GM04503 (cell line): ENCODE results near the gene GOLGB1.
"Not testable (repeated sequence)": the region's sequence is repeated elsewhere in the genome, so short reads cannot be mapped to it uniquely, and the experiment has no call there.

Source experiments
- DNase-seq: peaks from one replicate; pipeline ENCODE4 v3.0.0-alpha.2; 2012; ENCODE audit warnings: low read depth

Gene GOLGB1

GRCh38 chr3:121749276-121750086 lies at the start of gene GOLGB1:
TSS of gene GOLGB1 (minus strand) at chr3:121749741. CDS start at chr3:121730971, 18,770 bp downstream.
- DNase-seq = peak; percentile 100

- no peak for DNase-seq
Measured at GRCh38 chr3:121796970-121797369, 47.4 kb upstream of the GOLGB1 start.

GRCh38 chr3:121794264-121794983 lies 44.9 kb upstream of the GOLGB1 start:
- no peak for DNase-seq

DNA sequence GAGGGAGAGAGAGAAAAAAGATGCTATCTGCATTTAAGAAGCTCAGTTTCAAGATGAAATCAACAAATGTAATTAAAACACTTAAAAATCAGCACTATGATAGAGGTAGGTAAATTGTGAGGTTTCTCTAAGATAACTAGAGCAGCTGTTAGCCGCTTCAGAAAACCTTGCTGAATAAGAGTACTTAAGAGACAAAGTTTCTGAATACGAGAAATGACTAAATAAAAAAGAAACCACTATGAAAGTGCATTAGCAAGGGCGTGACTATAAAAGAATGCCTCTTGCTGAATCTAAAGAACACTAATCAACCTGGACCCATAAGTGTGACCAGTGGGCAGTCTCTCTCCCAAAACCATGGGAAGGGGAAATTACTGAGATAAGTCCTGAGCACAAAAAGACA lies 43.5 kb upstream of the GOLGB1 start:
- DNase-seq = no peak

DNA sequence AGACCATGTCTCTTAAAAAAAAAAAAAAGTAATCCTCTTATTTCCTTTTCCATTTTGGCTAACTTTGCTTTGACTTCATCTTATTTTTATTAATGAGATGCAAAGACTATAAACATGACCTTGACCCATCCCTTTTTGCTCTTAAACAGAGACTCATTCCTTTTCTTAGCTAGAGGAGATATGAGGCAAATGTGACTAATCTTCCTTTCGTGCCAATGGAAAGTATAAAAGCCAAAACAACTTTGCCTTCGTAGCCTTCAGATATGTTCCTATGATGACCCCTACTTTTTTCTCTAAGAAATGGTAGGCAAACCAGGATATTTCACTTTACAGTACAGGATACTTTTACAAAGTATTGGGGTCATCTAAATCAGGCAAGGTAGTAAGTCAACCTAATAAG lies 36.9 kb upstream of the GOLGB1 start:
- DNase-seq = no peak

DNA sequence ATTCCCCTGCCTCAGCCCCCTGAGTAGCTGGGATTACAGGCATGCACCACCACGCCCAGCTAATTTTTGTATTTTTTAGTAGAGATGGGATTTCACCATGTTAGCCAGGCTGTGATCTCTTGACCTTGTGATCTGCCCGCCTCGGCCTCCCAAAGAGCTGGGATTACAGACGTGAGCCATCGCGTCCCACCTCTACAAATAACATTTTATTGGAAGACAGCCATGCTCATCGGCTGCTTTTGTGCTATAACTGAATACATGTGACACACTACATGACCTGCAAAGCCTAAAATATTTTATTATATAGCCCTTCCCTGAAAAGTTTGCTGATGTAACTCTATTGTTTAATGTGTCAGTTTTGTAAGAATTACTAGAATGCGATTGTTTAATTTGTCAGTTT lies 33.2 kb upstream of the GOLGB1 start:
- DNase-seq = not testable (repeated sequence)

- no peak for DNase-seq
Measured at GRCh38 chr3:121781611-121782010, 32.1 kb upstream of the GOLGB1 start.

GRCh38 chr3:121775095-121775494 lies 25.6 kb upstream of the GOLGB1 start:
- not testable (repeated sequence) for DNase-seq

DNA sequence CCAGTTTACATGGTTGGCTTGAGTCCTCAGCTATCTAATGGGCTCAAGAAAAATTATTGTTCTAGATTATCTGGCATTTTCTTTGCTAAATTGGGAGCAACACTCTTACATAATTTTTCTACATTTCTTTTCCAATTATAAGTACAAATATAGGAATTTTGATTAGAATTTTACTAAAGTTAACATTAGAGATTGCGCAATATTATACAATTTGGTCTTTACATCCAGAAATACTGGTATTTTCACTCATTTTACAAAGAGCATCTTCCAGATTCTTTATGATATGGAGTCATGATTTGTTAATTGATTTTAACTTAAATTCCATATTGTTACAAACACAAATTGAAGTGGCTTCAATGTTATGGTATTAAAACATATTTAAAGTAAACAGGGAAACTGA lies 19.7 kb upstream of the GOLGB1 start:
- no peak for DNase-seq

DNA sequence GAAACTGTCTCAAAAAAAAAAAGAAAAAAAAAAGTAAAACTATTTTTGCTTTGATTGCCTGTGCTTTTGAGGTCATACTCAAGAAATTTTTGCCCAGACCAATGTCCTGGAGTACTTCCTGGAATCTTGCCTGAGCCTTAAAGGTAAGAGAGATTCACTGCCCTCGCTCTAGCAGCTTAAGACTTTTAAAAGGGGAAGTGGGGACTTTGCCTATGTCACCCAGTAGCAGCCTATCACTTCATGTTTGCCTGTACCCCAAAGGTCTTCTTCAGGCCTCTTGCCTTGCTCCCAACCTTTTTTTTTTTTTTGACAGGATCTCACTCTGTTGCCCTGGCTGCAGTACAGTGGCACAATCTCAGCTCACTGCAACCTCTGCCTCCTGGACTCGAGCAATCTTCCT lies 18.9 kb upstream of the GOLGB1 start:
- no peak for DNase-seq

- DNase-seq = no peak
Measured at GRCh38 chr3:121759541-121760202, 10.1 kb upstream of the GOLGB1 start.

DNA sequence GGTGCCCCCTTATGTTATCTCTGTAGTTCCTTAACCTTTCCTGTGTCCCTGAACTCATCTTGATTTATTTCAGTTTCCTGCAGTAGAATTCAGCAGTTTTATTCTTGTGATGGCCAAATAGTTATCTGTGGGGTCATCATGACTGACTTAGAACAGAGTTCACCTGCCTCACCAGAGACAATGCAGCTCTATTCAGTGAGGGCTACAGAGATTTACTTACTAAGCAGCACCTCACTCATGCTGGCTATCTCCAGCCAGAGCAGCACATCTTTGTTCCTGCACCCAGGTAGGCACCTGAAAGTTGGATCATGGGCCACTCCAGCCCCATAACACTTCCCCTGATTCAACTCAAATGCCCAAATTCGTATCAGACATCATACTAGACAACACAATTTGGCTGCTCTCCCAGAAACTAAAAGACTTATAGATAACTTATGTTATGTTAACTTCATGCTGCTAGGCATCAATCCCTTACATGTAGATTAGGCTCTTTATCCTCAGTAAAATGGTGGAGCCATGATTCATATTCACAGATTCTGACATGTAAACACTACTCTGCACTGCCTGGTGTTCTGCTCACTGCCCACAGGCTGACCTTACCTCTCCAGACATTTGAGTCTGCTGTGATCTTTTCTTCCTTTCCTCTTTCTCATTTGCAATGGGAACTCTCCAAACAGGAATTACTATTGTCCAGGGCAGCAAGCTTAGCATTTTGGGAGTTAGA lies 9.3 kb upstream of the GOLGB1 start:
- DNase-seq = no peak

DNA sequence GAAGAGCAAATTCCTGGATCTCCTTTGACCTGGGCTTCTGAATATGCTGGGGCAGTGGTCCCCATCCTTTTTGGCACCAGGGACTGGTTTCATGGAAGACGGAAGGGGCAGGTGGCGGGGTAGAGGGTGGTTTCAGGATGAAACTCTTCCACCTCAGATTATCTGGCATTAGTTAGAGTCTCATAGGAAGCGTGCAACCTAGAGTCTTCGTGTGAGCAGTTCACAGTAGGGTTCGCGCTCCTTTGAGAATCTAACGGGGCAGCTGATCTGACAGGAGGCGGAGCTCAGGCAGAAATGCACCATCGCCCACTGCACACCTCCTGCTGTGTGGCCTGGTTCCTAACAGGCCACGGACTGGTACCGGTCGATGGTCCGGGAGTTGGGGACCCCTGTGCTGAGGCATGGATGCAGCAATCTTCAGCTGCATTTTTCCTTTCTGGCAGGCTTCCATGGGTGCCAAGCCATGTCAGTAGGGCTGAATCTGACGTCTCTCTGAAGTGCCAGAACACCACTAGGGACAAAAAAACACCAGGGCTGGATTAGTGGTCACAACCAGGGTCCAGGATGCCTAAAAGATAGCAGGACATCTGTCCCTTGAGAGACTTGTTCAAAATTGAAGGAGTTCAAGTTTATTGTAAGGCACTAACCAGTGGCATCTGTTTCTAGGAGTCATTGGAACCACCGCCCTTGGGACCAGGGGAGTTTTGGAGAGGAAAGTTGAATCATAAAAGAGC lies 8.4 kb upstream of the GOLGB1 start:
- DNase-seq = no peak

- DNase-seq = no peak
Measured at GRCh38 chr3:121757087-121757811, 7.7 kb upstream of the GOLGB1 start.

DNA sequence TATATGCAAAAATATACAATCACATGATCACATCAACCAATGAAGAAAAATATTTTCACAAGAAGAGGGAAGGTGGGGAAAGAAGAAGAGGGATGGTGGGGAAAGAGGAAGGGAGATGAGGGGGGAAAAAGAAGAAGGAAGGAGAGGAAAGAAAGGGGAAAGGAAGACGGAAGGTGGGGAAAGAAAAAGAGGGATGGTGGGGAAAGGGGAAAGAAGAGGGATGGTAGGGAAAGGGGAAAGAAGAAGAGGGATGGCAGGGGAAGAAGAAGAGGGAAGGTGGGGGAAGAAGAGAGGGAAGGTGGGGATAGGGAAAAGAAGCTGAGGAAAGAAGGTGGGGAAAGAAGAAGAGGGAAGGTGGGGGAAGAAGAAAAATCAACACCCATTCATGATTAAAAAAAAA lies 3.2 kb upstream of the GOLGB1 start:
- no peak for DNase-seq

- no peak for DNase-seq
Measured at GRCh38 chr3:121752261-121752660, 2.7 kb upstream of the GOLGB1 start.

GRCh38 chr3:121750087-121750415 lies 510 bp upstream of the GOLGB1 start:
- DNase-seq = no peak

DNA sequence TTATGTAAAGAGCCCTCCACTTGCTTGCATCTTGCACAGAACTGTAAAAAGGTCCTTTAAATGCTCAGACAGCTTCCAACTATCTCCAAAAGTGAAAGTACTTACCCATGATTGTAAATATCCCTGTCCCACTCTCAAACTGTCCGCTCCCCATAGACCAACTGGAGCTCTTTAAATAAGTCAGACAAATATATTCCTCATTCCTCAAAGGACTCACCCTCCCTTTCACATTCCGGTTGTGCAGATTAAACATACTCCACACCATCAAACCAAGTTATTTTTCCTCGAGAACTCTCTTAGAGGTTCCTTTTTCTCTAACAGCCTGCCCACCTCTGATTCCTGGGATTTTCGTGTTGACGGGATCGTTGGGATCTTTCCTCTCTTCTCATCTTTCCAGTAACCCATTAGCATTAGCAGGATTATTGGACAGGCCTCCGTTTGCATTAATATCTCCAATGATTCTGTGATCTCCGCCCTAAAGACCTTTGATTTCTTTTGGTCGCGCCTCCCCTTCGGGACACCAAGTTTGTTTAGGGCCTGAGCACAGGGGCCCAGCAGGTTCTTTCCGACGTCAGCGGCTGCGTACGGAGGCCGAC lies 763 bp downstream of the GOLGB1 start:
- DNase-seq = no peak

GRCh38 chr3:121747976-121748375 lies 1.6 kb downstream of the GOLGB1 start:
- no peak for DNase-seq

DNA sequence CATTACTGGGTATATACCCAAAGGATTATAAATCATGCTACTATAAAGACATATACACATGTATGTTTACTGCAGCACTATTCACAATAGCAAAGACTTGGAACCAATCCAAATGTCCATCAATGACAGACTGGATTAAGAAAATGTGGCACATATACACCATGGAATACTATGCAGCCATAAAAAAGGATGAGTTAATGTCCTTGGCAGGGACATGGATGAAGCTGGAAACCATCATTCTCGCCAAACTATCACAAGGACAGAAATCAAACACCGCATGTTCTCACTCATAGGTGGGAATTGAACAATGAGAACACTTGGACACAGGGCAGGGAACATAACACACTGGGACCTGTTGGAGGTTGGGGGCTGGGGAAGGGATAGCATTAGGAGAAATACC lies 6.4 kb downstream of the GOLGB1 start:
- not testable (repeated sequence) for DNase-seq

GRCh38 chr3:121740896-121741295 lies 8.6 kb downstream of the GOLGB1 start:
- DNase-seq = no peak
